ENCODE data around the gene MRPL49. TPM values are rescaled to one million over a fixed set of nuclear protein-coding genes. Genes with fewer than 3 reads are reported as not detected.
A peak's percentile ranks its signal among the peaks of the same experiment; 100 is the strongest.

The MRPL49 gene
- total and polyA plus RNA-seq, 9 of the 15 experiments (the other 6 are each of a cell fraction or from before 2014, with no cell fraction given) = 74.3 to 132 (median 91.2) TPM

GRCh38 chr11:65127473-65128181 is 5.5 kb downstream of the MRPL49 start (continued):
- TF ChIP-seq SNAPC5 (CRISPR knock-in tag; IDR thresholded peaks at IDR 0.05) (no peak), ZNF717 (CRISPR knock-in tag; IDR thresholded peaks at IDR 0.05) (no peak), SMAD2 (IDR thresholded peaks at IDR 0.05; ENCODE audit: low read depth, low read length) (no peak), ZEB2 (IDR thresholded peaks at IDR 0.05) (no peak), NFRKB (IDR thresholded peaks at IDR 0.05; ENCODE audit: low read depth) (no peak), MXI1 (IDR thresholded peaks at IDR 0.05; ENCODE audit: low read depth, low read length) (no peak), POLR2AphosphoS5 (IDR thresholded peaks at IDR 0.05; ENCODE audit: control insufficient read depth, insufficient read depth, low read depth, low read length) (peak; percentile 43; the same call in 1 of the 2 replicates), NR4A1 (CRISPR knock-in tag; IDR thresholded peaks at IDR 0.05) (no peak), NR4A1 (tag; IDR thresholded peaks at IDR 0.05) (no peak), ZNF282 (CRISPR knock-in tag; IDR thresholded peaks at IDR 0.05) (no peak), SUPT5H (IDR thresholded peaks at IDR 0.05) (peak; percentile 28; the same call in 1 of the 2 replicates), XRCC4 (IDR thresholded peaks at IDR 0.05; ENCODE audit: extremely low read depth, insufficient read depth, insufficient read length) (no peak), FOS (IDR thresholded peaks at IDR 0.05; ENCODE audit: extremely low read depth, insufficient read length) (no peak), WHSC1 (IDR thresholded peaks at IDR 0.05; ENCODE audit: low read length) (no peak), STAT5B (CRISPR knock-in tag; IDR thresholded peaks at IDR 0.05) (no peak), ZNF146 (CRISPR knock-in tag; IDR thresholded peaks at IDR 0.05; ENCODE audit: unreplicated experiment) (no peak), GABPB1 (CRISPR knock-in tag; IDR thresholded peaks at IDR 0.05) (no peak), NBN (IDR thresholded peaks at IDR 0.05; ENCODE audit: low read depth) (no peak), ETV5 (CRISPR knock-in tag; IDR thresholded peaks at IDR 0.05; ENCODE audit: low read depth) (no peak)
- TF ChIP-seq, protein P1, sequence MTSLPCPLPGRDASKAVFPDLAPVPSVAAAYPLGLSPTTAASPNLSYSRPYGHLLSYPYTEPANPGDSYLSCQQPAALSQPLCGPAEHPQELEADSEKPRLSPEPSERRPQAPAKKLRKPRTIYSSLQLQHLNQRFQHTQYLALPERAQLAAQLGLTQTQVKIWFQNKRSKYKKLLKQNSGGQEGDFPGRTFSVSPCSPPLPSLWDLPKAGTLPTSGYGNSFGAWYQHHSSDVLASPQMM (CRISPR knock-in tag; IDR thresholded peaks at IDR 0.05) = no peak
